ENCODE results near the gene NIT2. TPM values are rescaled to one million over a fixed set of nuclear protein-coding genes. Genes with fewer than 3 reads are reported as not detected.

Gene NIT2
- total RNA-seq, 1 experiment from 2014 or later: 63.1 TPM

DNA sequence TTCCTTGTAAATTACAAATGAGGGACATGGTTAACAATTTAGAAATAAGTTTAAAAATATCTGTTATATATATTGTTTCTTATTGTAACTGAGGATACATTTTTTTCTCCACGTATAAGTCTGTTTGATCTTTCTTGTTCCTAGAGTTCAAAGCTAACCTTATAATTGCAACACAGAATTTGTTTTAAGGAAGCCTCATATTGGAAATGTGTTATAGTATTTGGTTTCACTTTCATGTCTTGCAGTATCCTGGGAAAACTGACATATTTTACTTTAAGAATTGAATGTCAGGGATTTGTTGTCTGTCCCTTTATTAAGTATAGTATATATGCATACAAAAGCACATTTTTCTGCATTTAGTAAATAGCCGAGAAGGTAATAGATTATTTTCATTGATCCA lies 23.5 kb upstream of the NIT2 start:
- TF ChIP-seq EZH2phosphoT487 (IDR thresholded peaks at IDR 0.05; ENCODE audit: borderline replicate concordance, low read length): no peak
- TF ChIP-seq, protein P1, sequence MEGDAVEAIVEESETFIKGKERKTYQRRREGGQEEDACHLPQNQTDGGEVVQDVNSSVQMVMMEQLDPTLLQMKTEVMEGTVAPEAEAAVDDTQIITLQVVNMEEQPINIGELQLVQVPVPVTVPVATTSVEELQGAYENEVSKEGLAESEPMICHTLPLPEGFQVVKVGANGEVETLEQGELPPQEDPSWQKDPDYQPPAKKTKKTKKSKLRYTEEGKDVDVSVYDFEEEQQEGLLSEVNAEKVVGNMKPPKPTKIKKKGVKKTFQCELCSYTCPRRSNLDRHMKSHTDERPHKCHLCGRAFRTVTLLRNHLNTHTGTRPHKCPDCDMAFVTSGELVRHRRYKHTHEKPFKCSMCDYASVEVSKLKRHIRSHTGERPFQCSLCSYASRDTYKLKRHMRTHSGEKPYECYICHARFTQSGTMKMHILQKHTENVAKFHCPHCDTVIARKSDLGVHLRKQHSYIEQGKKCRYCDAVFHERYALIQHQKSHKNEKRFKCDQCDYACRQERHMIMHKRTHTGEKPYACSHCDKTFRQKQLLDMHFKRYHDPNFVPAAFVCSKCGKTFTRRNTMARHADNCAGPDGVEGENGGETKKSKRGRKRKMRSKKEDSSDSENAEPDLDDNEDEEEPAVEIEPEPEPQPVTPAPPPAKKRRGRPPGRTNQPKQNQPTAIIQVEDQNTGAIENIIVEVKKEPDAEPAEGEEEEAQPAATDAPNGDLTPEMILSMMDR (conservative IDR thresholded peaks at IDR 0.05; ENCODE audit: low read depth, low read length): no peak
- TF ChIP-seq EZH2 (IDR thresholded peaks at IDR 0.05; ENCODE audit: low read length, unreplicated experiment): no peak
- Histone ChIP-seq H4K20me1 (ENCODE audit: low read length) (no peaks in the 10 kb centered on the region), H3F3A (ENCODE audit: low read length, unreplicated experiment) (no peaks in the 10 kb centered on the region), H3K4me1 (ENCODE audit: insufficient read depth, low read length) (peaks cover 21% of the 10 kb centered on the region), H3K27me3 (ENCODE audit: low read length) (no peaks in the 10 kb centered on the region), H3K4me2 (ENCODE audit: low read length) (peak overlapping the region; percentile 33), H2AFZ (ENCODE audit: low read length) (no peak overlapping the region), H3K36me3 (ENCODE audit: low read depth, low read length) (peaks cover 13% of the 10 kb centered on the region; the same call in 1 of the 2 replicates), H3K79me2 (ENCODE audit: low read length) (no peaks in the 10 kb centered on the region), H3K9ac (ENCODE audit: low read length) (peak overlapping the region; percentile 14; the same call in 1 of the 2 replicates), H3K9me3 (ENCODE audit: low read length) (no peaks in the 10 kb centered on the region), H3K9me2 (replicated peaks; ENCODE audit: low read length) (no peaks in the 10 kb centered on the region), H3K27ac (ENCODE audit: low read length) (peak overlapping the region; percentile 47), H3K4me3 (ENCODE audit: low read length) (peak overlapping the region; percentile 14)
- ATAC-seq (no peak), DNase-seq (no peak)
- ChIA-PET POLR2A (ENCODE audit: unreplicated experiment) (no interaction called here), CTCF (interaction anchor here (0.6 kb wide), 1 partner anchor 1317 kb away, joined by 4 read pairs; no protein-coding TSS in a partner anchor)
- TSS peak; percentile 6 for BruUV-seq (replicated peaks)
- intact Hi-C loops (cut with micrococcal nuclease): loop anchor here (2.0 to 10.0 kb wide), 3 partner anchors 242 to 404 kb away; no protein-coding TSS in a partner anchor

DNA sequence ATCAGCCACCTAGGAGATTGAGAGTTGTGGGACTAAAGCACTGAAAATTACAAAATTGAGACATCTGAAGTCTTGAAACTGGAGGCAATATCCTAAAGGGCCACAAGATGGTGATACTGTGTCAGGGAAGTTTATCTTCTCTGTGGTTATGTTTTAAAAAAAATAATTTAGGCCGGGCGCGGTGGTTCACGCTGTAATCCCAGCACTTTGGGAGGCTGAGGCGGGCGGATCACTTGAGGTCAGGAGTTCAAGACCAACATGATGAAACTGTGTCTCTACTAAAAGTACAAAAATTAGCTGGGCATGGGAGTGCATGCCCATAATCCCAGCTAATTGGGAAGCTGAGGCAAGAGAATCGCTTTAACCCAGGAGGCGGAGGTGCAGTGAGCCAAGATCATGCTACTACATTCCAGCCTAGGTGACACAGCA lies 17.9 kb upstream of the NIT2 start:
- H4K20me1 ChIP-seq (ENCODE audit: low read length): no peaks in the 10 kb centered on the region
- DNase-seq: peak; percentile 77
- peak; percentile 80 for ATAC-seq
- ChIA-PET CTCF (interaction anchor here (1.1 kb wide), 1 partner anchor 146 kb away, joined by 9 read pairs; no protein-coding TSS in a partner anchor), POLR2A (ENCODE audit: unreplicated experiment) (interaction anchor here (0.6 kb wide), 1 partner anchor 152 kb away, joined by 4 read pairs; no protein-coding TSS in a partner anchor)
- H3F3A ChIP-seq (ENCODE audit: low read length, unreplicated experiment): no peaks in the 10 kb centered on the region
- intact Hi-C loops (cut with micrococcal nuclease): loop anchor here (1.0 to 10.0 kb wide), 5 partner anchors 85 to 398 kb away; partner anchors contain the start of genes LNP1 and TOMM70
- no peak overlapping the region for H3K9ac ChIP-seq (ENCODE audit: low read length)
- H3K4me3 ChIP-seq (ENCODE audit: low read length): no peak overlapping the region
- peaks cover 14% of the 10 kb centered on the region for H3K36me3 ChIP-seq (ENCODE audit: low read depth, low read length)
- no peaks in the 10 kb centered on the region for H3K79me2 ChIP-seq (ENCODE audit: low read length)
- no peaks in the 10 kb centered on the region for H3K9me3 ChIP-seq (ENCODE audit: low read length)
- no peak overlapping the region for H3K27ac ChIP-seq (ENCODE audit: low read length)
- no peaks in the 10 kb centered on the region for H3K27me3 ChIP-seq (ENCODE audit: low read length)
- H3K4me1 ChIP-seq (ENCODE audit: insufficient read depth, low read length): no peaks in the 10 kb centered on the region; the same call in 1 of the 2 replicates
- no peak overlapping the region for H2AFZ ChIP-seq (ENCODE audit: low read length)
- no peak for TF ChIP-seq EZH2phosphoT487 (IDR thresholded peaks at IDR 0.05; ENCODE audit: borderline replicate concordance, low read length)
- TF ChIP-seq, protein P1 (conservative IDR thresholded peaks at IDR 0.05; ENCODE audit: low read depth, low read length): peak; percentile 75
- no TSS peak for BruUV-seq (replicated peaks)
- no peaks in the 10 kb centered on the region for H3K9me2 ChIP-seq (replicated peaks; ENCODE audit: low read length)
- no peak overlapping the region for H3K4me2 ChIP-seq (ENCODE audit: low read length)

DNA sequence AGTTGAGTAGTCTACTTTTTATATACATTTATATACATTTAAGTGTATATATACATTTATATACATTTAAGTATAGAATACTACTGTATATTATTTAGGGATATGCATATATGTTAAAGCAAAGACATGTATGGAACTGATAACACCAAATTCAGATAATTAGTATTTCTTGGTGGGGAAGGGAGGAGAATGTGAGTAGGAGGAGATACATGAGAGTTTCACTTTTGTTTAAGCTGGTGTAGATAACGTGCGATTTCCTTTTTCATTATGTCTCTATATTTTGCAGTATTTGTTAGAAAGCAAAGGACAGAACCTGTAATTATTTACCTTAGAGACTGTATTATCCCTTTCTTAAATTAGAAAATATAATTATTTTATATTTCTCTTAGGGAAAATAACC lies 16.6 kb upstream of the NIT2 start:
- no peak overlapping the region for H2AFZ ChIP-seq (ENCODE audit: low read length)
- TF ChIP-seq EZH2 (IDR thresholded peaks at IDR 0.05; ENCODE audit: low read length, unreplicated experiment) (no peak), EZH2phosphoT487 (IDR thresholded peaks at IDR 0.05; ENCODE audit: borderline replicate concordance, low read length) (no peak)
- TF ChIP-seq, protein P1 (conservative IDR thresholded peaks at IDR 0.05; ENCODE audit: low read depth, low read length): no peak
- H3K27ac ChIP-seq (ENCODE audit: low read length): no peak overlapping the region
- no peak overlapping the region for H3K9ac ChIP-seq (ENCODE audit: low read length)
- H3K9me2 ChIP-seq (replicated peaks; ENCODE audit: low read length): no peaks in the 10 kb centered on the region
- peaks cover 11% of the 10 kb centered on the region for H3K36me3 ChIP-seq (ENCODE audit: low read depth, low read length)
- no peak for ATAC-seq
- no peaks in the 10 kb centered on the region for H3F3A ChIP-seq (ENCODE audit: low read length, unreplicated experiment)
- H3K4me3 ChIP-seq (ENCODE audit: low read length): no peak overlapping the region
- no peak overlapping the region for H3K4me2 ChIP-seq (ENCODE audit: low read length)
- BruUV-seq (replicated peaks): no TSS peak
- intact Hi-C loops (cut with micrococcal nuclease): loop anchor here (10.0 kb wide), 2 partner anchors 317 to 397 kb away; no protein-coding TSS in a partner anchor
- no peak for DNase-seq
- no peaks in the 10 kb centered on the region; the same call in 1 of the 2 replicates for H3K4me1 ChIP-seq (ENCODE audit: insufficient read depth, low read length)
- H3K79me2 ChIP-seq (ENCODE audit: low read length): no peaks in the 10 kb centered on the region
- ChIA-PET POLR2A (ENCODE audit: unreplicated experiment) (no interaction called here), CTCF (interaction anchor here (1.1 kb wide), 1 partner anchor 145 kb away, joined by 9 read pairs; no protein-coding TSS in a partner anchor)
- no peaks in the 10 kb centered on the region for H4K20me1 ChIP-seq (ENCODE audit: low read length)
- no peaks in the 10 kb centered on the region for H3K9me3 ChIP-seq (ENCODE audit: low read length)
- H3K27me3 ChIP-seq (ENCODE audit: low read length): no peaks in the 10 kb centered on the region
